GM11168 (cell line): ENCODE data around the gene ST8SIA1.

Source experiments
- in situ Hi-C: fragments of 300-500 bp; cut with MboI; formaldehyde crosslinking; loops from one replicate; pipeline ENCODE4 v1.12.0; 2022; ENCODE audit warnings: low sequenced_read_pairs; ENCODE audit not compliant: unreplicated experiment

The ST8SIA1 gene

DNA sequence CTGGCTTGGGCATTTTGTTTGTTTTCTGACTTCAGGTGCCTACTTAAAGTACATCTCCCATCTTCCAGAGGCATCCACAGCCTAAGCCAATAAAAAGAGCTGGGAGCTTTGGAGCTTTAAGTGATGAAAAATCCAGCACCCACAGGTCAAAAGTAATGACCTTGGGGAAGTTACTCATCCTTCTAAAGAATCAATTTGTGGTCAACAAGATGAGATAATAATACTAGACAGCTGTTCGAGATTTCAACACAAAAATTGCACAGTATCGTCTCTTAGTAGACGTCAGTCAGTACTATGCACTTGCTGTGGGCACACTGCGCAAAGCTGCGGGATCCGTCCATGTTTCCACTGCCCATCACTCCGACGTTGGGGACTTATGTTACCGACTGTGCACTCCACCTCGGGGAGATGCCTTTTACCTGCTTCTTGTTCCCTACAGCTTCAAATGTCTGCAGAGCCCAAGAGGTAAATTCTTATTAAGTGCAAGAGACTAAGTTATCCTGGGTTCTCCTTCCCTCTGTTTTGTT, 1.3 kb downstream of the ST8SIA1 start:
- in situ Hi-C loops = loop anchor here (25.0 kb wide), 1 partner anchor 246 kb away; no protein-coding TSS in a partner anchor

DNA sequence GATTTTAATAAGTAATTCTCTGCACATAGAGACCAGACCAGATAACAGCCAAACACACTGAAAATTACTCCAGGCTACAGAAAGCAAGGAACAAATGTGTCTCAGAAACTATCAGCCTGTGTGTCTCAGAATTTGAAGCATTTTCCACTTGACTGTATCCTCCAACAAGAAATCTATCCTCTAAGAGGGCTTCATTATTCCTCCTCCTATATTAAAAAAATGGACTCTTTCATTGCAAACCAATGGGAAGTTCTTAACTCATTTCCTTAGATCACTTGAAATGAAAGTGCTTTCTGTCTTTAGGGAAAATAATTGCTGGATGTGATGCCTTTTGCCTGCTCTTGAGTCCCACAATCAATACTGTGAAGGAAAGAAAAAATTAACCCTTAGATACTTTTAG, 2.3 kb downstream of the ST8SIA1 start:
- in situ Hi-C loops = loop anchor here (25.0 kb wide), 1 partner anchor 245 kb away; no protein-coding TSS in a partner anchor

DNA sequence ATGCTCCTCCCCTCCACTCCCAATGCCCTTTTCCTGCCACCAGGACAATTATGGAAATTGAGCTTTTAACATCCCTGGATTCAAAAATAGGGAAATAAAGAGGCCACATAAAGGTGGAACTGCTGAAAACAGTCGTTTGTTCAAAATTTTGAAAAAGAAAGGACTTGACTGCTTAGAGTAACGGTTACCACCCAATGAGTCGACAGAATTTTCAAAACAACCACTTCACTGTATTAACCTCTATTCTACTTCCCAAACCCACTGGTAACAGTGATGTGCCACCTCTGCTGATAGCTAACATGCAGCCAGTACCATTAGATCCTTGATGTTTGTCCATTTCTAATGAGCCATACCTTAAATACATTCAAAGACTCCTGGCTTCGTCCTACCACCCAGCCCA, 4.9 kb downstream of the ST8SIA1 start:
- in situ Hi-C loops = loop anchor here (25.0 kb wide), 1 partner anchor 242 kb away; no protein-coding TSS in a partner anchor

DNA sequence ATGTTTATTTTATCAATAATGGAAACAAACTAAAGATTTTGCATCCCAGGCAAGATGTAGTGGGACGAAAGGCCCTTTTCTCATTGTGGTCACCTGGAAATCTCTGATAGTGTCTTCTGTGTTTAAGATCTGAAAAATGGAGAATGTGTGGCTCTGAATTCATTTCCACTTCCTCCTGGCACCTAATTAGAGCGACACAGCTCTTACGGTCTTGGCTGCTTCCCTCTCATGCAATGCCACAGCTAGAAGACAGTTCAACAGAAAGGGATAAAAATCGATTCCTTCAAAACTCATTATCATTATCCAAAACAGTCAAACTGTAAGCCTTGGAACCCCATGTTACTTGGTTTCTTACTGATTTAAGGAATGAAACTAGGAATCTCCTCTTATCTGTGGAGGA, 9.3 kb downstream of the ST8SIA1 start:
- in situ Hi-C loops = loop anchor here (25.0 kb wide), 1 partner anchor 238 kb away; no protein-coding TSS in a partner anchor

GRCh38 chr12:22322091-22322490, 12.4 kb downstream of the ST8SIA1 start:
- in situ Hi-C loops = no loop called here

DNA sequence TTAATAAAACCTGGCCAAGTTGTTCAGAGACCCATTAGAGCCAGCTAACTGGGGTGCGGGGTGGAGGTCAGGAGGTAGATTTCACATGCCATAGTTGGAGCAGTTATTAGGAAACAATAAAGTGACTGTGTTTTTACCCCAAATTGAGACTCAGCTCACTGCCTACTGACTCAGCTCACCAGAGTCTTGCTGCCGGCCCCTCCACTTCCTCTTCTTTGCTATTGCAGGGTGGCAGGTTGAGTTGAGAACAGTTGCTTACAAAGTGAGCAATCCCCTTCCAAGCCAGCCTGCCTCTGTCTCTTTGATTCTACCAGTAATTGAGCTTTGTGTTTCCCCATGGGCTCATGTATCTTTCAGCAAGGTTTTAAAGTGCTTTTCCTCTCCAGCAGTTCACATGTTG, 12.9 kb downstream of the ST8SIA1 start:
- in situ Hi-C loops = no loop called here

DNA sequence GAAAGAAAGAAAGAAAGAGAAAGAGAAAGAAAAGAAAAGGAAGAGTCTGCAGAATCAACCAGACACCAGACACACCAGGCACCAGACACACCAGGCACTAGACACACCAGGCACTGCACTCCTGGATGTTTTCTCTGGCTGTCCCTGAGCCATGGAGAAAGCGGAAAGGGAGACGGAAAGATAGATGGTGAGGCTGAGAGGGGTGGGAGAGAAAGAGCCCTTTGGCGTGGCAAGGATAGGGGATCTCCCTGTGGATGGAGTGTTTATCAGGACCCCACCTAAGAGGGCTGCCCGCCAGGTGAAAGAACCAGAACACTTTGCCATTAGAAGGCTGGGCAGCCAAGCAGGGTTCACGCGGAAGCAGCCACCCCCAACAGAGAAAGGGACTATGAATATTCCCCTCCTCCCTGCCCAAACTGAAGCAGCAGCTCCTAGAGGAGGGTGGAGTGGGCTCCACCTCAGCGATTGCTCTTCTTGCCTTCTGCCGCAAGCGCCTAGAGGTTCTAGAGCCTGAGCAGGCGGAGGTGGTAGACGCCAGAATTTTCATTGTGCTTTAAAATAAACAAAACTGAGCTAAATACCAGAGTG, 13.4 kb downstream of the ST8SIA1 start:
- in situ Hi-C loops = no loop called here

- in situ Hi-C loops = no loop called here
Measured at GRCh38 chr12:22318108-22318737, 16.3 kb downstream of the ST8SIA1 start.

DNA sequence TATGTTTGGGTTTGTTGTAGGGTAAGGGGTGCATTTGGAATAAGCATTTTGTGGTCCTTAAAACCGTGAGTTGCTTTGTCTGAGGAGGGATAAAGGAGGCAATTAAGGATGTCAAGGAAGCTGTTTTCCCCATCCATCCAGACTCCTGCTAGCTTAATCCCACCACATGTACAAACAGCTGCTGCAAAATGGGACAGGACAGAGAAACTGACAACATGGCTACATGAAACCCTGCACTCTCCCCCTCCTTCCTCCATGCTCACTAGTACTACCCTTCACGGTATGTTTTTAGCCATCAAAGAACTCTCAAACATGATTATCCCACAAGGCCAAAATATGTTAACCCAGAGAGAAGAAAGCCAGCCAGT, 20.6 kb downstream of the ST8SIA1 start:
- in situ Hi-C loops = no loop called here

GRCh38 chr12:22313286-22313962, 21.1 kb downstream of the ST8SIA1 start:
- in situ Hi-C loops = no loop called here

DNA sequence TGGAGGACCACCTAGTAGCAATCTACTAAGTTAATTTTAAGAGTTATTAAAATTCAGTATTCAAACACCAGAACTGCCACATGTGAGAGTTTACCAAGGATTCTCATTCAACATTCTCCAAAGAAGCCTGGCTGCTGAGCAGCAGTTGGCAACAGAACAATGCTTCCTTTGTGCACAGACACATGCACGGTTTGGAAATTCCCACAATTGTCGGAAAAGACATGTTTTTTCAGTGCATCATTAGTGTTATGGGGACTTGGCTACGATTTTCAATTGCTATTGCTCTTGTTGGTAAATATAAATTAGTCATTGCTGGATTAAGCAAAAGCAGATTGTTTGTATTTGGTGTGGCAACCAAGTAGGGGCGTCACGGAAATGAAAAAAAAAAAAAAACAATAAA, 22.2 kb downstream of the ST8SIA1 start:
- in situ Hi-C loops = no loop called here

DNA sequence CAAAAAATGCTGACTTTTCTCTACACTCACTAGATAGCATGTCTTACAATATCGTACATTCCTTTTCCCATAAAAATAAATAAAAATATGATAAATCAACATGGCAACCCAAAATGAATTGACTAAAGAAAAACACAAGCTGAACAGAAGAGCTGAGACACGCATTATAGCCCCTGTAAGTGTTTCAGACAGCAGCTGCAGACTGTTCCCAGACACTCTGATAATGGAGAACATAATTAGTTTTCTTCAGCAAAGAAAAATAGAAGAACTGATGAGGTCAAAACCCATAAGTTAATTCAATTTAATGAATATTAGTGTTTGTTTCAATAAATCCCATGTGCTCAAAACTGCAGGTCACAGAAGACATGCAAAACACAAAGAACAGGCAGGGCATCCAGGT, 23.8 kb downstream of the ST8SIA1 start:
- in situ Hi-C loops = no loop called here

GRCh38 chr12:22310275-22310674, 24.2 kb downstream of the ST8SIA1 start:
- in situ Hi-C loops = no loop called here

DNA sequence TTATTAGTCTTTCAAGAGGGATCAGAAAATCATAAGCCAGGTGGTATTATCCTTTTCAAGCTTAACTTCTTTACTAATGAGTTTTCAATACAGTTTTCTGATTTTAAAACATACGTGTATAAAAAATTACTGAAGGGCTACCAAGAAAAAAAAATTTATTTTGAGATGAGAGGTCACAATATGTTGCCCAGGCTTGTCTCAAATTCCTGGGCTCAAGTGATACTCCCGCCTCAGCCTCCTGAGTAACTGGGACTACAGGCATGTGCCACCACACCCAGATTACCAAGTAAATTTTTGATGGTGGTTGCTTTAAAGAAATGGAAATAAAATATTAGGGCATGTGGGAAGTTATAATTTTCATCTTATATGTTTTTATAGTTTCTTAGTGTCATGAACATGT, 26.7 kb downstream of the ST8SIA1 start:
- in situ Hi-C loops = no loop called here

DNA sequence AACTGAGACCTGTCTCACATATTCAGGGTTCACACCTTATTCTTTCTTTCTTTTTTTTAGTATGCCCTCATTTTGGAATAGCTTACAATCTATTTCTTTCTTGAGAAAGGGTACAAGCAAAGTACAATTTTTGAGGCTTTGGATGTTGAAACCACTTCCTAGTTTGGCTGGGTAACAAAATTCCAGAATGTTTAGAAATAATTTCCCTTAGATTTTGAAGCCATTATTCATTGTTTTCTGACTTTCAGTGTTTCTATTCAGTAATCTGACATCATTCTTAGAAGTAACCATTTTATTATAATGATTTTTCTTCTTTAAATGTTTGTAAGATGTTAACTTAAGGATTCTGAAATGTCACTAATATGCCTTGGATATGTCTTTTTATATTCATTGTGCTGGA, 28.2 kb downstream of the ST8SIA1 start:
- in situ Hi-C loops = no loop called here

DNA sequence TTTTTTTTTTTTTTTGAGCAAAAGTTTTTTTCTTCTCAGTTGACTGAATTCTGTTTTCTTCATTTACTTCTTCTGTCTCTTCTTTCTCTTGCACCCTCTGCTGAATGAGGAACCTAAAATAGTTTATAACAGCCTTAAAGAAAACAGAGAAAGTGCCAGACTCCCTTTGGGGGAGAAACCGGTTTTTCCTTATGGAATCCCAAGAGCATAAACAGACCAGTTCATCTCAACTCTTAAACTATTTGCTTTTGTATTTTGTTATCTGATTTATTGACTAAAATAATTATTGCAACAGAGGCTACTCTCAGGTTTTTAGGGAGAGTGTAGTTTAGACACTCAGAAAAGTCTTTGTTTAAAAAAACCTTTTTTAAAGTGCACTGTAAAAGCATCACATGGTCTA, 30.2 kb downstream of the ST8SIA1 start:
- in situ Hi-C loops = no loop called here

- in situ Hi-C loops = no loop called here
Measured at GRCh38 chr12:22299294-22299912, 35.1 kb downstream of the ST8SIA1 start.

- in situ Hi-C loops = no loop called here
Measured at GRCh38 chr12:22289250-22289649, 45.3 kb downstream of the ST8SIA1 start.

- in situ Hi-C loops = no loop called here
Measured at GRCh38 chr12:22287776-22288621, 46.5 kb downstream of the ST8SIA1 start.

- in situ Hi-C loops = no loop called here
Measured at GRCh38 chr12:22287101-22287500, 47.4 kb downstream of the ST8SIA1 start.
